HEK293 (cell line): ENCODE results near the gene ZBTB22.

Experiments
- GLI4 ChIP-seq: fragments of 450-650 bp; formaldehyde crosslinking; IDR thresholded peaks from 2 replicates; pipeline ENCODE4 v1.5.1; 2016; ENCODE audit warnings: missing biosample characterization, missing genetic modification characterization
- HOXC10 ChIP-seq: sonication (generic); formaldehyde crosslinking; IDR thresholded peaks from 2 replicates; pipeline ENCODE4 v1.8.1; 2023; ENCODE audit warnings: mild to moderate bottlenecking, missing genetic modification reagents
- KLF17 ChIP-seq: fragments of 450-650 bp; formaldehyde crosslinking; IDR thresholded peaks from 2 replicates; pipeline ENCODE4 v1.5.1; 2016; ENCODE audit warnings: missing biosample characterization, missing genetic modification characterization
- MYNN ChIP-seq: fragments of 450-650 bp; formaldehyde crosslinking; IDR thresholded peaks from 2 replicates; pipeline ENCODE4 v1.5.1; 2016; ENCODE audit warnings: missing biosample characterization, missing genetic modification characterization, borderline replicate concordance
- PATZ1 ChIP-seq: fragments of 450-650 bp; formaldehyde crosslinking; IDR thresholded peaks from 2 replicates; pipeline ENCODE4 v1.5.1; 2016; ENCODE audit warnings: missing biosample characterization, missing genetic modification characterization
- SP7 ChIP-seq: fragments of 450-650 bp; formaldehyde crosslinking; IDR thresholded peaks from 2 replicates; pipeline ENCODE4 v1.5.1; 2016; ENCODE audit warnings: missing biosample characterization, missing genetic modification characterization
- TCF7L2 ChIP-seq: IDR thresholded peaks from 2 replicates; pipeline ENCODE4 v1.6.1; 2011; ENCODE audit warnings: low read depth, mild to moderate bottlenecking, inconsistent platforms, low read length, moderate library complexity, borderline replicate concordance
- ZBTB1 ChIP-seq: fragments of 450-650 bp; formaldehyde crosslinking; IDR thresholded peaks from 2 replicates; pipeline ENCODE4 v1.5.1; 2016; ENCODE audit warnings: missing biosample characterization, missing genetic modification characterization
- ZBTB21 ChIP-seq: fragments of 450-650 bp; formaldehyde crosslinking; IDR thresholded peaks from 2 replicates; pipeline ENCODE4 v1.5.1; 2017; ENCODE audit warnings: missing biosample characterization, missing genetic modification characterization
- ZFP41 ChIP-seq: fragments of 450-650 bp; formaldehyde crosslinking; IDR thresholded peaks from 2 replicates; pipeline ENCODE4 v1.5.1; 2016; ENCODE audit warnings: missing biosample characterization, missing genetic modification characterization, borderline replicate concordance
- ZNF112 ChIP-seq: fragments of 450-650 bp; formaldehyde crosslinking; IDR thresholded peaks from 2 replicates; pipeline ENCODE4 v1.5.0; 2017; ENCODE audit warnings: missing biosample characterization, missing genetic modification characterization
- ZNF155 ChIP-seq: fragments of 450-650 bp; formaldehyde crosslinking; IDR thresholded peaks from 2 replicates; pipeline ENCODE4 v1.5.1; 2016; ENCODE audit warnings: missing biosample characterization, missing genetic modification characterization
- ZNF311 ChIP-seq: fragments of 450-650 bp; formaldehyde crosslinking; IDR thresholded peaks from 2 replicates; pipeline ENCODE4 v1.5.1; 2017; ENCODE audit warnings: missing biosample characterization, missing genetic modification characterization, borderline replicate concordance
- ZNF362 ChIP-seq: fragments of 450-650 bp; formaldehyde crosslinking; IDR thresholded peaks from 2 replicates; pipeline ENCODE4 v1.5.1; 2016; ENCODE audit warnings: missing biosample characterization, missing genetic modification characterization
- ZNF394 ChIP-seq: fragments of 450-650 bp; formaldehyde crosslinking; IDR thresholded peaks from 2 replicates; pipeline ENCODE4 v1.5.1; 2016; ENCODE audit warnings: missing biosample characterization, missing genetic modification characterization, mild to moderate bottlenecking, moderate library complexity, borderline replicate concordance
- ZNF488 ChIP-seq: fragments of 450-650 bp; formaldehyde crosslinking; IDR thresholded peaks from 2 replicates; pipeline ENCODE4 v1.5.1; 2016; ENCODE audit warnings: missing biosample characterization, missing genetic modification characterization
- ZNF549 ChIP-seq: fragments of 450-650 bp; IDR thresholded peaks from 2 replicates; pipeline ENCODE4 v1.5.1; 2018; ENCODE audit warnings: missing biosample characterization, missing genetic modification characterization, mild to moderate bottlenecking, inconsistent platforms, moderate library complexity
- ZNF621 ChIP-seq: fragments of 450-650 bp; formaldehyde crosslinking; IDR thresholded peaks from 2 replicates; pipeline ENCODE4 v1.5.1; 2017; ENCODE audit warnings: missing biosample characterization, missing genetic modification characterization
- ZNF654 ChIP-seq: fragments of 450-650 bp; formaldehyde crosslinking; IDR thresholded peaks from 2 replicates; pipeline ENCODE4 v1.5.1; 2016; ENCODE audit warnings: low read depth, missing biosample characterization, missing genetic modification characterization
- ZNF843 ChIP-seq: fragments of 450-650 bp; formaldehyde crosslinking; IDR thresholded peaks from 2 replicates; pipeline ENCODE4 v1.5.1; 2016; ENCODE audit warnings: missing biosample characterization, missing genetic modification characterization
- ZSCAN16 ChIP-seq: fragments of 450-650 bp; formaldehyde crosslinking; IDR thresholded peaks from 2 replicates; pipeline ENCODE4 v1.5.1; 2016; ENCODE audit warnings: missing biosample characterization, missing genetic modification characterization
- ZXDB ChIP-seq: fragments of 450-650 bp; formaldehyde crosslinking; IDR thresholded peaks from 2 replicates; pipeline ENCODE4 v1.5.1; 2016; ENCODE audit warnings: missing biosample characterization, missing genetic modification characterization
- TF ChIP-seq, protein P1 (sequence below): fragments of 450-650 bp; formaldehyde crosslinking; IDR thresholded peaks from 2 replicates; pipeline ENCODE4 v1.5.1; 2017; ENCODE audit warnings: missing biosample characterization, missing genetic modification characterization
- TF ChIP-seq, protein P2 (sequence below): fragments of 450-650 bp; formaldehyde crosslinking; IDR thresholded peaks from 2 replicates; pipeline ENCODE4 v1.5.1; 2016; ENCODE audit warnings: missing biosample characterization, missing genetic modification characterization
- TF ChIP-seq, protein P3 (sequence below): fragments of 450-650 bp; formaldehyde crosslinking; IDR thresholded peaks from 2 replicates; pipeline ENCODE4 v1.5.1; 2017; ENCODE audit warnings: missing biosample characterization, missing genetic modification characterization
- TF ChIP-seq, protein P4 (sequence below): fragments of 450-650 bp; formaldehyde crosslinking; IDR thresholded peaks from 2 replicates; pipeline ENCODE4 v1.5.1; 2016; ENCODE audit warnings: missing biosample characterization, missing genetic modification characterization

Gene ZBTB22

DNA sequence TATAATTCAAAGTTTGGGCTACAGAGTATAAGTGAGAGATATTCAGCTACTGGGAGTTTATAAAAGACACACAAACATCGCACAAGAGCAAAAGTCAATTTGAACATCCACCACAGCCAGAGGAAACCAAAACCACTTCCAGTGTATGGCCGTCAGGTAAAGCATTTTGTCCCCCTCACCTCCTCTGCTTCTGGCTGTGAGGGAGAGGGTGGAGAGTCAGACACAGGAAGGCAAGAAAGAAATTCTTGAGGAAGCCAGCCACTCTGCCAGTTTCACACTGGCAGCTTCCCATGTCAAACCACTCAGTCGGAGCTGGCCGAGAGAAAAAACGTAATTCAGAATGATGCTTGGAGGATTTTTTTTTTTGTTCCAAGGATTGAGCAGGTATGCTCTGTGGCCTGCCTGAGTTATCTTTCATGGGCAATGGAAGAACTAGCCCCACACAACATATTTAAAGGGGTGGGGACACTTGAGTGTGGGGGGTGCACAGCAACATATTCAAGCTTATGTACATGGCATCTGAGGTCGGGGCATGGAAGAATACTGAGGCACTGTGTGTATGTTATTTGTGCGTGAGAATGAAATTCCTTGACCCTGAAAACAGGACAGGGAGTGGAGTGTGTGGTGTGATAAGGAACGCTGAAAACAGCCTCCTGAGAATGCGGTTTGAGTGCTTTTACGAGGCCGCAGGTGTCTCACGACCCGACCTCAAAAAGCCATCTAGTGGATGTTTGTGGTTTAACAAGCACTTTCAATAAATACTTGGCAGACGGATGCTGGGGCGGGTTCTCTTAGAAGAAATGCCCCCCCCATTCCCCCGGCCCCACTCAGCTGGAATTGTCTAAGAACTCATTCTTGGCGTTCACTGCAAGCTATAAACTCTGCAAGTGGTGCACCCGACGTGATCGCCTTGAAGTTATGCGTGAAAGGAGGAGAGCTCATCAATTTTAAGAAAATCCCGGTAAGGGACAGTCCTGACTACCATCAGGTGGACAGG is 27.5 kb upstream of the ZBTB22 start (continued):
- TF ChIP-seq TCF7L2 (no peak), ZNF843 (tag by site-specific recombination) (peak; percentile 84), ZNF654 (peak; percentile 63), ZNF112 (tag by site-specific recombination) (no peak), ZNF362 (tag by site-specific recombination) (peak; percentile 47; the same call in 1 of the 2 replicates), KLF17 (tag by site-specific recombination) (no peak), SP7 (tag by site-specific recombination) (peak; percentile 67), MYNN (tag by site-specific recombination) (no peak), ZBTB1 (tag by site-specific recombination) (no peak), ZBTB21 (tag by site-specific recombination) (peak; percentile 10; the same call in 1 of the 2 replicates), ZNF621 (tag by site-specific recombination) (no peak), ZNF311 (tag by site-specific recombination) (no peak), ZNF155 (no peak), ZNF549 (tag by site-specific recombination) (no peak), ZNF488 (tag by site-specific recombination) (no peak), PATZ1 (tag by site-specific recombination) (peak; percentile 82), ZXDB (tag by site-specific recombination) (peak; percentile 89), HOXC10 (no peak), ZFP41 (tag by site-specific recombination) (no peak), ZSCAN16 (tag by site-specific recombination) (peak; percentile 56; the same call in 1 of the 2 replicates), GLI4 (tag by site-specific recombination) (no peak), ZNF394 (tag by site-specific recombination) (peak; percentile 44; the same call in 1 of the 2 replicates)
- TF ChIP-seq, protein P1, sequence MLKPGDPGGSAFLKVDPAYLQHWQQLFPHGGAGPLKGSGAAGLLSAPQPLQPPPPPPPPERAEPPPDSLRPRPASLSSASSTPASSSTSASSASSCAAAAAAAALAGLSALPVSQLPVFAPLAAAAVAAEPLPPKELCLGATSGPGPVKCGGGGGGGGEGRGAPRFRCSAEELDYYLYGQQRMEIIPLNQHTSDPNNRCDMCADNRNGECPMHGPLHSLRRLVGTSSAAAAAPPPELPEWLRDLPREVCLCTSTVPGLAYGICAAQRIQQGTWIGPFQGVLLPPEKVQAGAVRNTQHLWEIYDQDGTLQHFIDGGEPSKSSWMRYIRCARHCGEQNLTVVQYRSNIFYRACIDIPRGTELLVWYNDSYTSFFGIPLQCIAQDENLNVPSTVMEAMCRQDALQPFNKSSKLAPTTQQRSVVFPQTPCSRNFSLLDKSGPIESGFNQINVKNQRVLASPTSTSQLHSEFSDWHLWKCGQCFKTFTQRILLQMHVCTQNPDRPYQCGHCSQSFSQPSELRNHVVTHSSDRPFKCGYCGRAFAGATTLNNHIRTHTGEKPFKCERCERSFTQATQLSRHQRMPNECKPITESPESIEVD (tag by site-specific recombination), result no peak; the same call in 1 of the 2 replicates
- TF ChIP-seq, protein P2, sequence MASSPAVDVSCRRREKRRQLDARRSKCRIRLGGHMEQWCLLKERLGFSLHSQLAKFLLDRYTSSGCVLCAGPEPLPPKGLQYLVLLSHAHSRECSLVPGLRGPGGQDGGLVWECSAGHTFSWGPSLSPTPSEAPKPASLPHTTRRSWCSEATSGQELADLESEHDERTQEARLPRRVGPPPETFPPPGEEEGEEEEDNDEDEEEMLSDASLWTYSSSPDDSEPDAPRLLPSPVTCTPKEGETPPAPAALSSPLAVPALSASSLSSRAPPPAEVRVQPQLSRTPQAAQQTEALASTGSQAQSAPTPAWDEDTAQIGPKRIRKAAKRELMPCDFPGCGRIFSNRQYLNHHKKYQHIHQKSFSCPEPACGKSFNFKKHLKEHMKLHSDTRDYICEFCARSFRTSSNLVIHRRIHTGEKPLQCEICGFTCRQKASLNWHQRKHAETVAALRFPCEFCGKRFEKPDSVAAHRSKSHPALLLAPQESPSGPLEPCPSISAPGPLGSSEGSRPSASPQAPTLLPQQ, result peak; percentile 98
- TF ChIP-seq, protein P3, sequence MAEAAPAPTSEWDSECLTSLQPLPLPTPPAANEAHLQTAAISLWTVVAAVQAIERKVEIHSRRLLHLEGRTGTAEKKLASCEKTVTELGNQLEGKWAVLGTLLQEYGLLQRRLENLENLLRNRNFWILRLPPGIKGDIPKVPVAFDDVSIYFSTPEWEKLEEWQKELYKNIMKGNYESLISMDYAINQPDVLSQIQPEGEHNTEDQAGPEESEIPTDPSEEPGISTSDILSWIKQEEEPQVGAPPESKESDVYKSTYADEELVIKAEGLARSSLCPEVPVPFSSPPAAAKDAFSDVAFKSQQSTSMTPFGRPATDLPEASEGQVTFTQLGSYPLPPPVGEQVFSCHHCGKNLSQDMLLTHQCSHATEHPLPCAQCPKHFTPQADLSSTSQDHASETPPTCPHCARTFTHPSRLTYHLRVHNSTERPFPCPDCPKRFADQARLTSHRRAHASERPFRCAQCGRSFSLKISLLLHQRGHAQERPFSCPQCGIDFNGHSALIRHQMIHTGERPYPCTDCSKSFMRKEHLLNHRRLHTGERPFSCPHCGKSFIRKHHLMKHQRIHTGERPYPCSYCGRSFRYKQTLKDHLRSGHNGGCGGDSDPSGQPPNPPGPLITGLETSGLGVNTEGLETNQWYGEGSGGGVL, result peak; percentile 91
- TF ChIP-seq, protein P4, sequence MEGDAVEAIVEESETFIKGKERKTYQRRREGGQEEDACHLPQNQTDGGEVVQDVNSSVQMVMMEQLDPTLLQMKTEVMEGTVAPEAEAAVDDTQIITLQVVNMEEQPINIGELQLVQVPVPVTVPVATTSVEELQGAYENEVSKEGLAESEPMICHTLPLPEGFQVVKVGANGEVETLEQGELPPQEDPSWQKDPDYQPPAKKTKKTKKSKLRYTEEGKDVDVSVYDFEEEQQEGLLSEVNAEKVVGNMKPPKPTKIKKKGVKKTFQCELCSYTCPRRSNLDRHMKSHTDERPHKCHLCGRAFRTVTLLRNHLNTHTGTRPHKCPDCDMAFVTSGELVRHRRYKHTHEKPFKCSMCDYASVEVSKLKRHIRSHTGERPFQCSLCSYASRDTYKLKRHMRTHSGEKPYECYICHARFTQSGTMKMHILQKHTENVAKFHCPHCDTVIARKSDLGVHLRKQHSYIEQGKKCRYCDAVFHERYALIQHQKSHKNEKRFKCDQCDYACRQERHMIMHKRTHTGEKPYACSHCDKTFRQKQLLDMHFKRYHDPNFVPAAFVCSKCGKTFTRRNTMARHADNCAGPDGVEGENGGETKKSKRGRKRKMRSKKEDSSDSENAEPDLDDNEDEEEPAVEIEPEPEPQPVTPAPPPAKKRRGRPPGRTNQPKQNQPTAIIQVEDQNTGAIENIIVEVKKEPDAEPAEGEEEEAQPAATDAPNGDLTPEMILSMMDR (tag by site-specific recombination), result peak; percentile 19; the same call in 1 of the 2 replicates
